ENCODE data around the gene CASR.

The CASR gene

DNA sequence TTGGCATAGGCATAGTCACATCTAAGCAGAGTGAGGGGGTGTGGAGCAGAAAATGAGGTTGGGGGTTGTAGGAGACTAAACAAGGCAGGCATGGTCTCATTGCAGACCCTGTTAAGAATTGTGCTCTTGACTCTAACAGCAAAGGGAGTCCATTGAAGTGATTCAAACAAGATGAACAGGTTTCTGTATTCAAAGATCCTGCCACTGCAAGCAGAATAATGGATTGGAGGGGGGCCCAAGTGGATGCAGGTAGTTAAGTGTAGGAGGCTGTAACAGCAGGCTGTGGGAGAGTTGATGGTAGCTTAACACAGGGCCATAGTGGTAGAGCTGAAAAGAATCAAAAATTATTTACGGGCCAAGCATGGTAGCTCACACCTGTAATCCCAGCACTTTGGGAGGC, 34.4 kb downstream of the CASR start:
- no peak for DNase-seq

DNA sequence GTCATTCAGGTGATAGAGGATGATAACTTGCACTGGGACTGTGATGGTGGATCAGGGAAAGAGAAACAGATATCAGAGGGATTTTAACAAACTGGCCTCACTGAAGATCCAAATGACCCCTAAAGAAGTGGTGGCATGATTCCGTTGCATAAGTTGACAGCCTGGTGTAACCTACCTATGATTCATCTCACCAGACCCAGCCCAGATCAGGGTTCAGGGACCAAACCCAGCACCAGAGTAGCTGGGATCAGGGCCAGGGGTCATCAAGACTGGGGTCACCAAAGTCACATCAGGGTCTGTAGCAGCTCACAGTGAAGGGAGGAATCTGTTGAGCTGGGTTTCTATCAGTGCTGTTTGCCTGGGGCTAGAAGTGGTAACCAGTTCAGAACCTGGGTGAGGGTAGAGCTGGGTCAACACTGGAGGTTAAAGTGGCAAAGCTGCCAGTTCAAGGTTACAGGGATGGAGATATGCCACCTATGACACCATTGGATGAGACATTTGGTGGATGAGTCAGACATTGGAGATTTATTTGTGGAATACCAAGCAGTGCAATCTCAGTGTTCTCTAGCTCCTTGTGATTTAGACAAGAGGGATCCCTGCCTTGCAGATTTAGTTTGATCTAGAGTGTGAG, 35.9 kb downstream of the CASR start:
- DNase-seq = no peak

DNA sequence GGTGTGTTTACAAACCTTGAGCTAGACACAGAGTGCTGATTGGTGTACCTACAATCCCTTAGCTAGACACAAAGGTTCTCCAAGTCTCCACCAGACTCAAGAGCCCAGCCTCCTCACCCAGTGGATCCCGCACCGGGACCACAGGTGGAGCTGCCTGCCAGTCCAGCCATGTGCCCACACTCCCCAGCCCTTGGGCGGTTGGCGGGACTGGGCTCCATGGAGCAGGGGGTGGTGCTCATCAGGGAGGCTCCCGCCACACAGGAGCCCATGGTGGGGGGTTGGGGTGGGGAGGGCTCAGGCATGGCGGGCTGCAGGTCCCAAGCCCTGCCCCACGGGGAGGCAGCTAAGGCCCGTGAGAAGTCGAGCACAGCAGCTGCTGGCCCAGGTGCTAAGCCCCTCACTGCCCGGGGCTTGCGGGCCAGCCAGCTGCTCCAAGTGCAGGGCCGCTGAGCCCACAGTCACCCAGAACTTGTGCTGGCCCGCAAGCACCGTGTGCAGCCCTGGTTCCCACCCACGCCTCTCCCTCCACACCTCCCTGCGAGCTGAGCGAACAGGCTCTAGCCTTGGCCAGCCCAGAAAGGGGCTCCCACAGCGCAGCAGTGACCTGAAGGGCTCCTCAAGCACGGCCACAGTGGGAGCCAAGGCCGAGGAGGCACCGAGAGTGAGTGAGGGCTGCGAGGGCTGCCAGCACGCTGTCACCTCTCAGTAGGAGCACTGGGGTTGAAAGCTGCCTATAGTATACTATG, 43.7 kb downstream of the CASR start:
- no peak for DNase-seq

DNA sequence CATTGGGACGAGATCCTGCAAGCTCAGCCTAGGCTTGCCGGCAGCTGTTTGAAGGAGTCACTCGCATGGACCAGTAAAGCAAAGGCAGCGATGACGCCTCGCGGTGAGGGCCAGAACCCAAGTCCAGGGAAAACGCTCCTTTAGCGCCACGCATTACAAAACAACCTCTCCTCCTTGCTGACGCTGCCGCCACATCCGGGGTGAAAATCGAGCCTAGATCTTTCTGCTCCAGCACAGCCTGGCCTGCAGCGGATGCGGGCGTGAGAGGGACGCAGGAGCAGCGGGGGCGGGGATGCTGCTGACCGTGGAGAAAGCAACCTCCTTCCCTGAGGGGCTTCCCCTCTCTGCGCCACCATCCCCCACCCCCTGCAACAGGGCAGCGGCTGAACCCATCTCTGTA, 46.7 kb downstream of the CASR start:
- no peak for DNase-seq

DNA sequence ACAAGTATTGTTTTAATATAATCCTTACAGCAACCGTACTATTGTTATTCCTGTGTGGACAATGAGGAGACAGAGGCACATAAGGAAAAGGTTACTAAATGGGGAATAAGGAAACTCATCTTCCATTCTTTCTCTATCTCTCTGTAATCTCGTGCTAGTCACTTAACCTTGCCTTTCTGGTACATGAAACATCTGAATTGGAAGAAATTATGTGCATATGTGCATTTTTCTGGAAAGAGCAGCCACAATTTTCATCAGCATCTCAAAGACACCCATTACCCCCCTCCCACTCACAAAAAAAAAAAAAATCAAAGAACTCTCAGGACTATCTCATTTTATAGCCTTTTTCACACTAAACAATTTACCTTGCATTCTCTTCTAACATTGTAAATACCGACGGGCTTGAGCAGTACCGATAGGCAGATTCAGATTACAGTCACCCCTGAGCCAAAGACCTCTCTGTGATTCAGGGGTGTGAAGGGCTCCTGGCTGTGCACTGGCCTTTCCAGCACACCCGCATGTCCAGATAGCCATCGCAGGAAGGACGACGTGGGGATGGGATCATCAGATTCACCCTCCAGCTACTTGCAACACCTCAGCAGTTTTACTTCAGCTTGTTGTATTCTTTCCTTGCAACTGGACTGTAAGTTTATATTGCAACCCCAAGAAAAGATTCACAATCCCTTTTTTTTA, 48.1 kb downstream of the CASR start:
- no peak for DNase-seq

DNA sequence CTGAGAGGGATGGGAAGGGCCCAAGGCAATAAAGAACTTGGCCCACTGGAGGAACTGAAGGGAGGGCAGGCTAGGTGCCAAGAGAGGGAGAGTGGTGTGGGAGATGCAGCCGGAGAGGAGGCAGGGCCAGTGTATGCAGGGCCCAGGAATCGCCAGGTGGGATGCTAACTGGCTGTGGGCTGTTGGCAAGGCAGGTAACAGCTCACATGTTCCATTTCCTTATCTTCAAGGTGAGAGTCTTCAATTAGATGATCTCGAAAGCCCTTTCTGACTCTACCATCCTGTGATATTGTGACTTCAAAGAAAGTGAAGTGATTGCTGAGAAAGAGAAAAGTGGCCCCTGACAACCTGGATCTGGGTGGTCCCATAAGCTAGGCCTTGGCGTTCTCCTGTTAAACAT, 49.0 kb downstream of the CASR start:
- DNase-seq = no peak

DNA sequence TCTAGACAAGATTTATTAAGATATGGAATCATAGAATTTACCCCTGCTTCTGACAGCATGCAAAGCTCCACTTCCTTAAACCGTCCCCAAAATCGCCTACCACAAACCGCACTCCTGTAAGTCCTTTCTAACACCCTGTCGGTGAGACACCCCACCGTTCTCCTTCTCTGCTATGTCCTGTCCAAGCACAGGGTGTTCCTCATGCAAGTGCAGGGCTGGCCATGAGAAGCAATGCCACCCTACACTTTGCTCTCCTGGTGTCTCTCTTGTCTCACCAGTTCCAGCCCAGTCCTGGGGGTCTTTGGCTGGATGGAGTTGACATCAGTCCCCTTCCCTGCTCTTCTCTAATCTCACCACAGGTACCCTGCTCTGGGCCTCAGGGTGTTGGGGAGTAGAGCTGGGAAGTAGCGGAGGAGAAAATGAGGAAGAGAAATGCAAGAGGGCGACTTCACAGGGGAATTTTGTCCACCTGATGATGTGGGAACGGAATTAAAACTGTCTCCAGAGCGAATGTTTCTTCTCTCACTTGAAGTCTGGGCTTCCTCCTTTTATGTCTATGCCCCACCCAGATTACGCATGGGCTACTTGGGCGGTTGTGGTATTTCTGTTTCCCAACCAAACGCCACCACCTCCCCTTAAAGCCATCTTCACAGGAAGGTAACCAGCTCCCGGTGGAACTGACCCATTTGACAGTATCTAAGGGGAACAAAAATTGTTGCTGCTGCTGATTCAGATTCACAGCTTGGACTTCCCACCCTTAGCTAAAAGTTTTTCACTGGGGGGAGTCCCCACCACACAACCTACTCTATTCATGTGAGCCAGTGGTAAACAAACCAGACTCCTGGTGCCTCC, 49.9 kb downstream of the CASR start:
- DNase-seq = no peak

DNA sequence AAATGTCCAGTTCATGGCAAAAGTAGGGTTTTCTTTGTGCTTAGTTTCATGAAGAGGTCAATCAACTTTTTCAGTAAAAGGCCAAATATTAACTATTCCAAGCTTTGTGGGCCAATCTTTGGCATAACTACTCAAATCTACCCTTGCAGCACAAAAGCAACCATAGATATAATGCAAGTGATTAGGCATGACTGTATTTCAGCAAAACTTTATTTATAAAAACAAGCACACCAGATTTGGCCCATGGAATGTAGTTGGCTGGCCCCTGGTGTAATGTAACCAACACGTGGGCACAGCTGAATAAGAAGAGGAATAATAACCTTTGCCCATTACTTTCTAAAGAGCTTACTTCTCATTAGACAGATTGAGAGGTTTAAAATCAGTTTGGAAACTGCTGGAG, 50.6 kb downstream of the CASR start:
- DNase-seq = no peak

DNA sequence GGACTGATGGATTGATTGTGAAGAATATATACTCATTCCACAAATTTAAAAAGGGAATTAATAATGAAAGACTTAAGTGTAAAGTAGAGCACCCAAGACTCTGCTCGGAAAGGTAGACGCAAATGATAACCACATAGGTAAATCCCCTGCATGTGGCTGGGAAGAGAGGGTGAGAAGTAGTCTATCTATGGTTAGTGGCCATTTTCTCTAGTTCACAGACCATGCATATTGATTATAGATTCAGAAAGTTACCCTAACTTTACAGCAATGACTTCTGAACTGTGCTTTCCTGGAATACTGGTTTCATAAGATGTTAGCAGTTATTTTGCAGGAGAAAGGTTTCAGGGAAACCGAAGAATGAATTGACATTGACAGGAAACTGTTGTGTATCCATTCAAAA, 51.7 kb downstream of the CASR start:
- DNase-seq = no peak

DNA sequence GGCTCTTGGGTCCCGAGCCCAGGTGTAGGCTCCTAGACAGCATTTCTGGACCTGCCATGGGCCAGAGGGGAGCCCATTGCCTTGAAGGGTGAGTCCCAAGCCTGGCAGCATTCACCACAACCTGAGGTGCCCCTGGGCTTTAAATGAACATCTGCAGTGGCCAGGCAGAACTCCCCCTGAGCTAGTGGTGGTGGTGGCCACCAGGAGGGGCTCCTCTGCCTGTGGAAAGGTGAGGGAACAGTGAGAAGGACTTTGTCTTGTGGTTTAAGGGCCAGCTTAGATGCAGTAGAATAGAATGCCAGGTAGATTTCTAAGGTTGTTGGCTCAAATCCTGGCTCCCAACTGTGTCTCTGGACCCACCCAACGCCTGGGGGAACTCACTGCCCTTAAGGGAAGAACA, 55.6 kb downstream of the CASR start:
- no peak for DNase-seq

DNA sequence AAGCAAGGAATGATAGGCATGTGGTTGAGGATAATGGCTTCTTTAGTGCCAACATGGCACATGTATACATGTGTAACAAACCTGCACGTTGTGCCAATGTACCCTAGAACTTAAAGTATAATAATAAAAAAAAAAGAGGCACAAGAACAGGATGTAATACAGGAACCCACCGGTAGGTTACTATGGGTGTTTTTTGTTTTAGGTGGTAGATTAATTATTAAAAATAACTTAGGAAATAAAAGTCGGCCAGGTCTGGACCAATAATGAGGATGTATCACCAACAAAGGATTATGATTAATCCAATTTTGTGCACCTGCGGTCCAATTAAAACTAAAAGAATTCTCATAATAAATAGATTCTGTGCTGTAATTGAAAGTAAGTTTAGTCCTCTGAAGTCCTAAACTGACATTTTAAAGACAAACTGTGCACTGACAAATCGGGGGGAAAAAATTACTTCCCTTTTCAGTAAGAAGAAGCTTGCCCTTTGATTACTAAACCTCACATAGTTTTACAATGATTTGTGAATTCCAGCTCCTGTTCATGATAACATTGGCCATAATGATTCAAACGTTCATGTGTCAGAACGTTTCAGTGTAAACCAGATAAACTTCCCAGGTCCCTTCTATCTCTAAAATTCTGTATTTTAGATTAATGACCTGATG, 62.2 kb downstream of the CASR start:
- no peak for DNase-seq

DNA sequence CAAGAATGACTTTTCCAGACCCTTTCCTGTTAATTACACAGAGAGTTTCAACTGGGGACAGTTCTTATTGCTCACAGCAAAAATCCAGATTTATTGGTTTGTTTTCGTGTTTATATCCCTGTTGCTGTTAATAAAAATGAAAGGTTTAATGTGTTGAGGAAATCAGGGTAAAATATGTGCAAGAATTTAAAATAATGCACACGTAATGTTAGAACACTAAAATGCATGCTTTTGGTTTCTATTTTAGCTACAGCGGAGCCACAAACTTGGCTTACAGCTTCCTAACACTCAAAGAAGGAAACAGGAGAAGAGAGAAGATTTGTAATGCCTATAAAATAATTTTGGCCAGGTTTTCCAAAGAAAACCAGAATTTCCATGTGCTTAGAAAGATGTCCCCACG, 62.7 kb downstream of the CASR start:
- no peak for DNase-seq

DNA sequence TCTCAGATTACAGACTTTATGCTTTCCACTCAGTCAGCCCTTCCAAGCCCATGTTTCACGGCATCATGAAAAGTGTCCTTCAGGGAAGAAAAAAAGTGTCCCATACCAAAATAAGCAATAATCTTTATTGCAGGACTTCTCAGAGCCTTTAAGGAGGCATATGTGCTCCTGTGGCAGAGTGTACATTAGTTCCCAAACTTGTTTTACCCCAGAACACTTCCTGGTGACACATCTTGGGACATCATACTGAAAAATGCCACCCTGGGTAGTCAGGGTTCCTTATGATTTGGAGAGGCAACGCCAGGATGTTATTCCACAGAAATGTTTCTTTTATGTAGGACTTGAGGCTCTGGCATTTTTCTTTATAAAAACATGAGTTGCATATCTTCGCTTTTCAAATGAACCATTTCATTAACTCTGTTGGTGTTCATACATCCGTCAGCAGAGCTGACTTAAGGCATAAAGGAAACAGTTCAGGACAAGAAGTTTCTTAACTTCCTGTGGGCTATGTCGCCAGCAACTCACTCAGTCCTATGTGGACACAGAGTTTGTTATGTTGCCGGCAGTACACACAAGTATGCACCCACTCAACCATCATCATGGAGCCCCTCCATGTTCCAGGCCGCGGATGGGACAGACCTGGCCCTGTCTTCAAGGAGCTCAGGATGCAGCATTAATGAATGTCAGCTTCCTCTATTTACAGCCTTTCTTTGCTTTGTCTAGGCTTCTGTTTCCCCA, 63.8 kb downstream of the CASR start:
- DNase-seq = no peak

DNA sequence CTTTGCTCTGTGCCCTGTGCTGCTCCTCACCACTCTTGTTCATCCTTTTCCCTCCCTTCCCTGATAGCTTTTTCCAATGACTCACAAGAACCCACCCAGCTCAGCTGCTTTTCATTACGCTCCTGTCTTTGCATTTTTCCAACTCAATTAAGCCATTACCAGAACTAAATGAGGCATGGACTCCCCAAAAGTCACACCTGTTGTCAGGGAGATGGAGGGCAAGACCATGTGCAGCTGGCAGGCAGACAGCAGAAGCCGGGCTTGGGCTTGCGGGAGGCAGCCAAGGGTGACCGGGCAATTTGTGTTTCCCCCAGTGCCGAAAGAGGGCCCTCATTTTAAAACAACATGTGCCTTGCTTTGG, 64.3 kb downstream of the CASR start:
- no peak for DNase-seq

DNA sequence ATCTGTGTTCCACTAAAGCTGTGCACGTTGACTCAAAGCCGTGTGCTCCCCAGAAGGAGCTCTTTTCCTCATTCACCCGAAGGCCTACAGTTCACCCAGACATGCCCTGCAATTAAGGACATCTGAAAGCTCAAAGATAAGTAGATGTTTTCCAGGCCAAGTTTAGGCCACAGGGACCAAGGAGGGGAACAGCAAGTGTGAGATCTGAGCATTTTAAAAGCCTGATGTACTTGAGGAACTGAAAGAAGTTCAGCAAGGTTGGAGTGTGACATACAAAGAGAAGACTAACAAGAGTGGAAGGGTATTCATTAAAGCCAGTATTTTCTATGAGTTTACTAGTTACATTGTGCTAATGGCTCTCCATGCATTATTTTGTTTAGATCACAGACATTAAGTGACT, 68.0 kb downstream of the CASR start:
- DNase-seq = no peak

DNA sequence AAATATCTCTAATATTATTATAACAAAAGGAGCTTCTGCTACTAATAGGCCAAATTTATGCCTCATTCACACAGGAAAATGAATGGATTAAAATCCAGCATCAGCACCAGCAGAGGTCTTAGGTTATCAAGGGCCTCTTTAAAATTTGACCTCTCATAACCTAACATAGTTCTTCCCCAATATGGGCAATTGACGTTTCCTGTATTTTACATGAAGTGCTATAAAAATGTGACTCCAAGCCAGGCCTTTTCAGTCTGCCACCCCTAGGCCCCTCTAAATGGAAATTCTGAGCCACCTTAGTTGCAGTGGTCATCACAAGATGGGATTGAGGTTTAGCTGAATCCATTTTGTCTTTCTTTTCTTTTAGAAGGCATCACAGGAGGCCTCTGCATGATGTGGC, 70.1 kb downstream of the CASR start:
- DNase-seq = no peak

DNA sequence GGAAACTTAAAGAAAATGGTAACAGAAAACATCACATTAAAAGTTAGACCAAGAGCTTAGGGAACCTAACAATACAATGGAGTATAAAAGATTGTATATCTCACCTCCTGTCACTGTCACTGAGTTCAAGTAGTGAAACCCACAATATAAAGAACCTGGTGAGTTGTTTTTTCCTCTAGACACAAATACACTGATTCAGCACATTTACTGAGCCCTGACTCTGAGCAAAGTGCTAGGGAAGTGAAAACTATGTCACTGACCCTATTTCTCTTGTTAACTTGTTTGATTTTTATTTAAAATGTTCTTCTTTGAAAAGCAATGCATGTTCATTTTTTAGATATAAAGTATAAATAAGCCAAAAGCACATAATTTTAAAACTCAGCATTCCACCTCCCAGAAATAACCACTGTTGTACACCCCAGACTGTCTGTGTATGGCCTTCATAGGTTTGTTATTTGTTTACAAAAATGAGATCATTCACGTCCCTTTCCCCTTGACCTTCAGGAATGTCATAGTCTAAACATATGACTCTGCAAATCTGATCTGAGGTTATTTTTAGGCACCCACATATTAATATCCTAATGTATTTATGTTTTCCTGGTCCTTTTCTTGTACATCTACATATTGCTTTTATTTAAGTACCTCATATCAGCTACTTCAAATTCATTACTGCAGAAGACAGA, 72.4 kb downstream of the CASR start:
- DNase-seq = no peak

DNA sequence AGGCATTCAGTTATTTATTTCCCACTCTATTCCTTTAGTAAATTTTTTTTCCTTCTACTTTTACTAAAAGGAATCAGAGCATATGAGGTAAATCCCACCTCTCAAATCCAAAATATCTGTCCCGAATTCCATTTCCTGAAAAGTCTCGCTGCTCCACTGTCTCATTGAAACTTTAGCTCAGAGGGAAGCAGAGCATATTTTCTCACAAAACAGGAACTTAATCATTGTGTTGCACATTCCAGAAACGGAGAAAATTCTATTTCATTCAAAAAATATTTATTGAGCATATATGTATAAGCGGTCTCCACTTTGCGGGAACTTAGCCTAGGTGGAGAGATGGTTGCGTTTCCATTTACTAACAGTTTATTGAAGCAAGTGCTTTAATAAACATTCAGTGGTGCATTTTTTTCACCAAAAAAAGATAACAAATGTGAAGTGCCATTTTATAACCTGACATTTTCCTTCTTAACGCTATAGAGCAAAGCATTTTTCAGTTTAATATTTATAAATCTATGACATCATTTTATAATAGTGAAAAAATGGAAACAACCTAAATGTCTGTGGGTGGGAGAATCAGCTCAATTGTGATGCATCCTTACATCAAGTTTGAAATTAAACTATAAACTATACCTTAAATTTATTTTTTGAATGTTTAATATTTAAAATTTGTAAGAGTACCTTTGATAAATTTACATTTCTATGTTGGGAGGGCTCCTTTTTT, 74.3 kb downstream of the CASR start:
- DNase-seq = no peak

DNA sequence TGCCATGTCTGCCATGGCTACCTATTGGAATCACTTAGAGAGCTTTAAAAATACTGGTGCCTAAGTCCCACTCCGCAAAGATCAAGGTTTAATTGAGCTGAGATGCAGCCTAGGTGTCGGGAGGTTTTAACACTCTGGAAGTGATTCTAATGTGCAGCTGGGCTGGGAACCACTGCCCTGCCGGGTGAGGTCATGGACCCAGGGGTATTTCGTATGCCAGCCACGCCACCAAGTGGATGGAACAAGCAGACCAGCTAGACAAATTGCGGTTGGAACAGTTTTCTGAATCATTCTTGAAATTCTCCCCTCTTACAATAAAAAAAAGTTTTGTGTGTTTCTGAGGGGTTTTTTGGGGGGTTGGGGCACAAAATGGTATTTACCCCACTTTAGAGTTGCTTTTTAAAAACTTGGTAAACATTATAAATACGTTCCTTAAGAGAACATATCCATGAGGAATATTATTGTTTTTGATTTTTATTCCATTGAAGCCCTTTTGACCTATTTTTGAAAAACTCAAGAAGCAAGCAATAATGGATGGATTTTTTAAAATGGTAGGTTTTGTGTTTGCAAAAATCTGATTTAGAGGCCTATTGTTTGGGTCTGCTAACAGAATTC, 75.4 kb downstream of the CASR start:
- peak; percentile 62 to 67 for DNase-seq

DNA sequence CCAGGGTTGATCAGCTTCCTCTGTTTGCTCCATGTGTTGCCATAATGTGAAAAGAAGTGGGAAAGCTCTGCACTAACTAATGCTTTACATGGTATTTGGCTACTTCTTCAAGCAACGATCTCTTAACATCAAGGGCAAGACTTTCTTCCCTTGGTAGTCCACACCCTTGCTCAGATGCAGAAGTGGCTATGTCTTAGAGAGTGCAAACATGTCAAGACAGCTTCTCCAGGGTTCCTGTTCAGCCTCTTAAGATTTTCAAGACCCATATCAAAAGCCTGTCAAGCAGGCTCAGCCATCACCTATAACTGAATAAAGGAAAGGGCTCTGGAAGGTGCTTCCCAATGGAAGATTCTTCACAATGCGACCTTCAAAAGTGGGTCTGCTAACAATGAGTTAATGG, 76.7 kb downstream of the CASR start:
- no peak for DNase-seq
